HG02840 (cell line): ENCODE measurements around the gene HAPLN2.
"Not testable (repeated sequence)": the region's sequence is repeated elsewhere in the genome, so short reads cannot be mapped to it uniquely, and the experiment has no call there.

ENCODE experiments used
- ATAC-seq: cut with Tn5 transposase; IDR thresholded peaks from one replicate; pipeline ENCODE4 v1.9.1; 2021; ENCODE audit warnings: mild to moderate bottlenecking, moderate library complexity, moderate number of reproducible peaks; ENCODE audit not compliant: unreplicated experiment, low FRiP score

Gene HAPLN2

GRCh38 chr1:156618853-156619581 lies at the start of gene HAPLN2:
HAPLN2 (plus strand) TSS chr1:156619415; CDS start chr1:156623491, 4,076 bp downstream.
- no peak for ATAC-seq

GRCh38 chr1:156571261-156571852 lies 47.9 kb upstream of the HAPLN2 start:
- ATAC-seq = no peak

GRCh38 chr1:156571919-156572662 lies 47.1 kb upstream of the HAPLN2 start, which contains the start of gene IQGAP3:
IQGAP3 (minus strand) TSS chr1:156572565; CDS start chr1:156572529, 36 bp downstream.
- ATAC-seq = peak; percentile 79

- ATAC-seq = no peak
Observed at GRCh38 chr1:156572663-156573018, 46.6 kb upstream of the HAPLN2 start.

GRCh38 chr1:156574039-156574633 lies 45.1 kb upstream of the HAPLN2 start:
- no peak for ATAC-seq

- no peak for ATAC-seq
Observed at GRCh38 chr1:156577550-156577949, 41.7 kb upstream of the HAPLN2 start.

- no peak for ATAC-seq
Observed at GRCh38 chr1:156578055-156578454, 41.2 kb upstream of the HAPLN2 start.

- no peak for ATAC-seq
Observed at GRCh38 chr1:156579472-156579871, 39.7 kb upstream of the HAPLN2 start, which contains the start of gene TTC24. TTC24 (plus strand) TSS chr1:156579723; CDS start chr1:156581365, 1,642 bp downstream.

- ATAC-seq = no peak
Observed at GRCh38 chr1:156581661-156582387, 37.4 kb upstream of the HAPLN2 start.

- no peak for ATAC-seq
Observed at GRCh38 chr1:156582388-156583017, 36.7 kb upstream of the HAPLN2 start.

- ATAC-seq = no peak
Observed at GRCh38 chr1:156583821-156584622, 35.2 kb upstream of the HAPLN2 start.

GRCh38 chr1:156584813-156585212 lies 34.4 kb upstream of the HAPLN2 start:
- no peak for ATAC-seq

GRCh38 chr1:156586323-156586722 lies 32.9 kb upstream of the HAPLN2 start:
- no peak for ATAC-seq

- no peak for ATAC-seq
Observed at GRCh38 chr1:156586892-156587477, 32.2 kb upstream of the HAPLN2 start.

- ATAC-seq = not testable (repeated sequence)
Observed at GRCh38 chr1:156587927-156588326, 31.3 kb upstream of the HAPLN2 start.

GRCh38 chr1:156589546-156589945 lies 29.7 kb upstream of the HAPLN2 start:
- ATAC-seq = no peak

- ATAC-seq = no peak
Observed at GRCh38 chr1:156590326-156591180, 28.7 kb upstream of the HAPLN2 start.

GRCh38 chr1:156591181-156591431 lies 28.1 kb upstream of the HAPLN2 start:
- peak; percentile 22 for ATAC-seq
